SW480 (cell line): ENCODE data around the gene SYN1.

ENCODE experiments used
- DNase-seq: peaks from one replicate; pipeline ENCODE4 v3.0.0-alpha.2; 2016; ENCODE audit warnings: low spot score

The SYN1 gene

DNA sequence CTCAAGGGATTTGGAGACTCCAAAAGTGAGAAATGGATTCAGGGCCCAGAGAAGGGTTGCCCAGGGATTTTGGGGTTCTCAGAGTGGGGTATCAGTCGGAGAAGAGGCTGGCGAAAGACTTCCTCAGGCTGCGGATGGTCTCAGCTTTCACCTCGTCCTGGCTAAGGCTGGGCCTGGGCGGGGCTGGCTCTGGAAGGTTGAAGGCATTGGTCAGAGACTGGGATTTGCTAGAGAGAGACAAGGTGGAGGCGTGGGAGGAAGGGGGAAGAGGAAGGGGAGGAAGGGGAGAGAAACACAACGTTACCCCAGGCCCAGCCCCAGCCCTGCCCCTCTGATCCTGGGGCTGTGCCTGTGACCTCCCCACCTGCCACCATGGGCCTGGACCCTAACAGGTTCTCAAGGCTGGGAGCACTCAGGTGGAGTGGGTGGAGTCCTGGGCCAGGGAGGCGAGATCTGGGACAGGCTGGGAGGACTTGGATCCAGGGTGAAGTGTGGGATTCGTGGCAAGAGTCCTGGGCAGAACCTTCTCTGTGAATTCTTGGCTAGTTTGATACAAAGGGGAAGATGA lies 46.8 kb downstream of the SYN1 start:
- no peak for DNase-seq

DNA sequence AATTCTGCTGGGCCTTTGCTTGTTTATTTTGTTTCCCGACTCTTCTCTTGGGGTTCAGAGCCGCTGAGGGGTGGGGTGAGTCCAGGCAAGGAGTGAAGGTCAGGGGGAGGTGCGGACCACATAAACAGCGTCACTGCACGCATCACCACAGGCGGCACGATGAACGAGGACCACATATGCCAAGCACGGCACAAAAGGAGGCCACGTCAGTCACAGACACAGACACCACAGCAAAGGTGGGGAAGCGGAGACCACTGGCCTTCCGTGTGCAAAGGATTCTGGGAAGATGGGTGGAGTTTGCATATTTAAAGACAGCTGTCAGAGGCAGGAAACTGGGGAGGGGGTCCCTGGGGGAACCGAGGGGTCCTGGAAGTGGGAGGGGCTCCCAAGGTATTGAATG lies 47.8 kb downstream of the SYN1 start:
- DNase-seq: no peak

DNA sequence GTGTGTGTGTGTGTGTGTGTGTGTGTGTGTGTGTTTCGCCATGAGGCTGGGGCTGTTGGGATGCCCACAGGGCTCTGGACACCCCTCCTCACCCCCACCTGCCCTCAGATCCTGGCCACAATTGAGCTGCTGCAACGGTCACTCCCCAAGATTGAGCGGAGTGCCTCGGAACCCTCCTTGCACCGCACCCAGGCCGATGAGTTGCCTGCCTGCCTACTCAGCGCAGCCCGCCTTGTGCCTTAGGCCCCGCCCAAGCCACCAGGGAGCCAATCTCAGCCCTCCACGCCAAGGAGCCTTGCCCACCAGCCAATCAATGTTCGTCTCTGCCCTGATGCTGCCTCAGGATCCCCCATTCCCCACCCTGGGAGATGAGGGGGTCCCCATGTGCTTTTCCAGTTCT lies 48.4 kb downstream of the SYN1 start:
- DNase-seq: no peak

DNA sequence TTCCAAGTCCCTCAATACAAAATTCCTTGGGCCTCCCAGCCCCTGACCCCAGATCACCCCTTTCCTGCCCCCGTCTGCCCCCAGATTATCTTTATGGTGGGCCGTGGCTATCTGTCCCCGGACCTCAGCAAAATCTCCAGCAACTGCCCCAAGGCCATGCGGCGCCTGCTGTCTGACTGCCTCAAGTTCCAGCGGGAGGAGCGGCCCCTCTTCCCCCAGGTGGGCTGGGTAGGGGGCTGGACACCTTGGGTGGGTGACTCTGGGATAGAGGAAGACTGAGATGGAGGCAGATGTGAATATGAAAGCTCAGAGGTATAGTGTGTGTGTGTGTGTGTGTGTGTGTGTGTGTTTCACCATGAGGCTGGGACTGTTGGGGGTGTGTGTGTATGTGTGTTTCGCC lies 48.9 kb downstream of the SYN1 start:
- no peak for DNase-seq

- DNase-seq: peak; percentile 13
Observed at GRCh38 chrX:47568656-47569295, 50.9 kb downstream of the SYN1 start.

DNA sequence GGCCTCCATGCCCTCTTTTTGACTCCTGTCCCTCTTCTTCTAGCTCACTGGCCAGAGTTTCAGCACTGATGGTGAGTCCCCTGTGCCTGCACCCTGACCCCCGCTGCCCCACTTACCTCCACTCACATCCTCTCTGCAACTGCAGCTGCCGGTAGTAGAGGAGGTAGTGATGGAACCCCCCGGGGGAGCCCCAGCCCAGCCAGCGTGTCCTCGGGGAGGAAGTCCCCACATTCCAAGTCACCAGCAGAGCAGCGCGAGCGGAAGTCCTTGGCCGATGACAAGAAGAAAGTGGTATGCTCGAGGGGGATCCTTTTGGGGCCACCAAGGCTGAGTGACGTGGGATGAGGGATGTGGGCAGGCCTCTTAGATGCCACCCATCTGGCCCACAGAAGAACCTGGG lies 52.8 kb downstream of the SYN1 start:
- no peak for DNase-seq

DNA sequence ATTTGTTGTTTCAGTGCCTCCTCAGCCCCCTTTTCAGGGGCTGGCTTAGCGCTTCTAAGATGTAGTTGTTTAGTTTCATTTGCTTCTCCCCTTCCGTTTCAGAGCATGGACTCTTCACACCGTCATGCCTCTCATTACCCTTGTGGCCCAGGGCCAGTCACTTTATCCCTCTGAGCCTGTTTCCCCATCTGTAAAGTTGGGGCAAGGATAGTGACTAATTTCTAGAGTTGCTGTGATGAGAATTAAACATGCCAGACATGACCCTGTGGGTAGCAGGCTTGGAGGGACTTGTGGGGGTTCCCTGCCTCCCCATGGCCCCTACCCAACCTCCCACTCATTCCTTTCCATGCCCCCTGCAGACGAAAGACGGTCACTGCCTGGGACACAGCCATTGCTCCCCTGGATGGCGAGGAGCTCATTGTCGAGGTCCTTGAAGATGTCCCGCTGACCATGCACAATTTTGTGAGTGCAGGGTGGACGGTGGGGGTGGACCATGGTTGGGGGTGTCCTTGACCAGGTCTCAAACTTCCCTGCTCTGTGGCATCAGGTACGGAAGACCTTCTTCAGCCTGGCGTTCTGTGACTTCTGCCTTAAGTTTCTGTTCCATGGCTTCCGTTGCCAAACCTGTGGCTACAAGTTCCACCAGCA lies 55.1 kb downstream of the SYN1 start:
- no peak for DNase-seq

GRCh38 chrX:47563801-47564315 lies 55.8 kb downstream of the SYN1 start:
- DNase-seq: no peak

DNA sequence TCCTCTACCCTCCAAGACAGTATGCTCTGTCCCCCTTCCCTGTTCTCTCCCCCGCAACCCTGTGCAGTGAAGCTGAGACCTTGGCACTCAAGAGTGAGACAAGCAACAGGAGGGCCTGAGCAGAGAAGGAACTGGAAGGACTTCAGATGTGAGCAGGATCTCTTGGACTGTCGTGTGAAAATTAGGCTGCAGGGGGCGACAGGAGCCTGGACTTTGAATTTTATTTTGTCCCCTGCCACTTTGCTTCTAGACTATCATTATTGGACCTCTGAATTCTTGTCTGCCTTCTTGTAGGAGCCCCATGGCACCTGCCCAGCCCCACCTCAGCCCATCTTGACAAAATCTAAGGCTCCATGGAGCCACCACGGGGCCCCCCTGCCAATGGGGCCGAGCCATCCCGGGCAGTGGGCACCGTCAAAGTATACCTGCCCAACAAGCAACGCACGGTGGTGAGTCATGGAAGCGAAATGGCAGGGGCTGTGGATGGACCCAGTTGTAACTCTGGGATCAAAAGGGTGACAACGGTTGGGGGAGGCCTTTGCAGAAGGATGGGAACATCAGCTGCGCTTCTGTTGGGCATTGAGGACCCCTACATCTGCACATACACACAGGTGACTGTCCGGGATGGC lies 56.9 kb downstream of the SYN1 start:
- DNase-seq: peak; percentile 14

GRCh38 chrX:47561659-47562151 lies 58.0 kb downstream of the SYN1 start:
- DNase-seq: no peak

DNA sequence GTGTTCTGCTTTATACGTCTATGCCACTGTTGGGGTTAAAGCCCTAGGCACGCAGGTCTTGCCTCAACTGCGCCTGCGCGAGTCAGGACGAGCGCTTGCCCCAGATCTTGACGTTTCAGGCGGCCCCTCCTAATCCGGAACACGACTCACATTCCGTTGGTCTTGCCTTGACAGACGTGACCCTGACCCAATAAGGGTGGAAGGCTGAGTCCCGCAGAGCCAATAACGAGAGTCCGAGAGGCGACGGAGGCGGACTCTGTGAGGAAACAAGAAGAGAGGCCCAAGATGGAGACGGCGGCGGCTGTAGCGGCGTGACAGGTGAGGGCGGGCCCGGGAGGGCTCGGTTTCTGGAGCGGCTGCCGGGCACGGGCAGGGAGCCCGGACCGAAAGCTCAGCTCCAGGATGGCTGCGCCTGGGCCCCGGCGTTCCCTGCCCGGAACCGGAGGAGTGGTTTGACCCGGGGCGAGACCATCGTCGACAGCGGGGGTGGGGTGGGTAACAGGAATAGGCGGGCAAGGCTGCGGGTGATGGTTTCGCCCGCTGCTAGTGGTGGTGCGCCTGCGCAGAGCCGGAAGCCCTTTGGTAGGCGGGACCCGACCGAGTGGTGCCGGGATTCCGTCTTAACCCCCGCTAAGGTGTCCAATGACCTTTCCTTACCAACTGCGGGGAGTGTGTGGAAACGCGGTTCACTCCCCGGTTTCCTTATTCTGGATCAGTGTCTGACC lies 58.6 kb downstream of the SYN1 start, which contains the start of gene ARAF:
Gene ARAF (plus strand): TSS at position 272 of the 725 bp plus-strand sequence. CDS start 1,763 bp downstream, outside the sequence.
- peak; percentile 97 for DNase-seq

DNA sequence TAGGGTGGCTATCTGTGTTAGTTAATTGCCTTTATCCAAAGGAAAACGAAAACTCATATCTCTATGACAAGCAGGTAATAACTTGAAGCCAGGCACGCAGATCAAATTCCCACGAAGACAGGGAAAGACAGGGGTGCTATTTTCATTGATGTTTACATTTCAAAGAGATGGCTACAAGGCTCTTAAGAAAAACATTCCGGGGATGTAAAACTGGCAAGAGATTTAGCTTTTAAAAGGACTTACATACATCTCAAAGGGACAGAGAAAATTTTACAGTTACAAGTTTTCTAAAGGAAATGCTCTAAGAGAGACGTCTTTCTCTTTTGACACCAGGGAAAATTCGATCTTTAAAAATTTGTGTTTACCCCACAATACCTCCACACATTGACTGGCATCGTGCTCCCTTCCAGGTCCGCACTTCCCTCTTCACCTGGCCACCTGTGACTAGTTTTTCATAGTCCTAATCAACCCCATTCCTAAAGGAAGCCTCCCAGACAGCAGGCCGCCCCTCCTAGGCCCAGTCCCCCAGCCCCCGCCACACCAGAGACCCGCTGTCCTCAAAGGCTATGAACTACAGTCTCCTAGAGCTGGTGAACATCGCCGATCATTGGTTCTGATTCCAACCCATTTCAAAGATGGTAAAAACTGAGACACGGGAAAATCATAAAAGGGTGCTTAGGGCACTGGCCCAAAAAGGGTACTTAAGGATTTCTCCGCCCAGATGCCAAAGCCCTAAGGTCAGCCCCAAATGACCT lies 59.3 kb downstream of the SYN1 start:
- DNase-seq: peak; percentile 6

GRCh38 chrX:47558436-47558835 lies 61.2 kb downstream of the SYN1 start:
- no peak for DNase-seq

GRCh38 chrX:47556045-47556623 lies 63.5 kb downstream of the SYN1 start:
- peak; percentile 95 for DNase-seq

DNA sequence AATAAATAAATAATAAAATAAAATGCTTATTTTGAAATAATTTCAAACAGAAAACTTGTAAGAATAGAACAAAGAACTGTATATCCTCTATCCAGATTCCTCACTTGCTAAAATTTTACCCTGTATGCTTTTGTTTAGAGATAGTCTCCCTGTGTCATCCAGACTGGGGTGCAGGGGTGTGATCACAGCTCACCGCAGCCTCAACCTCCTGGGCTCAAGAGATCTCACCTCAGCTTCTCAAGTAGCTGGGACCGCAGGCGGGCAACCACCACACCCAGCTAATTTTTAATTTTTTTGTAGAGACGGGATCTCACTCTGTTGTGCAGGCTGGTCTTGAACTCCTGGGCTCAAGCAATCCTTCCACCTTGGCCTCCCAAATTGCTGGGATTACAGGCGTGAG lies 76.2 kb downstream of the SYN1 start:
- DNase-seq: no peak

GRCh38 chrX:47540754-47541538 lies 78.7 kb downstream of the SYN1 start:
- peak; percentile 94 for DNase-seq

- DNase-seq: no peak
Observed at GRCh38 chrX:47539860-47540259, 79.8 kb downstream of the SYN1 start.

DNA sequence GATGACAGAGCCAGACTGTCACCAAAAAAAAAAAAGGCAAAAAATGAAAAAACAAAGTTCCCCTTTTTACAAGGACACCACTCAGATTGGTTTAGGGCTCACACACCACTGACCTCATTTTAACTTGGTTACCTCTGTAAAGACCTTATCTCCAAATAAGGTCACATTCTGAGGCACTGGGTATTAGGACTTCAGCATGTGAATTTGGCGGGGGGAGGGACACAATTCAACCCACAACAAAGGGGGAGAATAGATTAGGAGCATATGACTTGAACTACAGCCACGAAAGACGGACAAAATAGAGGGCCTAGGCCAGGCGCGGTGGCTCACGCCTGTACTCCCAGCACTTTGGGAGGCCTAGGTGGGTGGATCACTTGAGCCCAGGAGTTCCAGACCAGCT lies 89.6 kb downstream of the SYN1 start:
- DNase-seq: no peak

DNA sequence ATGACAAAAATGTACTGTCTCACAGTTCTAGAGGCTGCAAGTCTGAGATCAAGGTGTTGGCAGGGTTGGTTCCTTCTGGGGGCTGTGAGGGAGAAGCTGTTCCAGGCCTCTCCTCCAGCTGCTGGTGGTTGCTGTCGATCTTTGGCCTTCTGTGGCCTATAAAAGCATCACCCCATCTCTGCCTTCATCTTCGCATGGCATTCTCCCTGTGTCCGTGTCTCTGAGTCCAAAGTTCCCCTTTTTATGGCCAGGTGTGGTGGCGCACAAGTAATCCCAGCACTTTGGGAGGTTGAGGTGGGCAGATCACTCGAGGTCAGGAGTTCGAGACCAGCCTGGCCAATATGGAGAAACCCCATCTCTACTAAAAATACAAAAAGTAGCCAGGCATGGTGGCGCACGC lies 90.1 kb downstream of the SYN1 start:
- no peak for DNase-seq

DNA sequence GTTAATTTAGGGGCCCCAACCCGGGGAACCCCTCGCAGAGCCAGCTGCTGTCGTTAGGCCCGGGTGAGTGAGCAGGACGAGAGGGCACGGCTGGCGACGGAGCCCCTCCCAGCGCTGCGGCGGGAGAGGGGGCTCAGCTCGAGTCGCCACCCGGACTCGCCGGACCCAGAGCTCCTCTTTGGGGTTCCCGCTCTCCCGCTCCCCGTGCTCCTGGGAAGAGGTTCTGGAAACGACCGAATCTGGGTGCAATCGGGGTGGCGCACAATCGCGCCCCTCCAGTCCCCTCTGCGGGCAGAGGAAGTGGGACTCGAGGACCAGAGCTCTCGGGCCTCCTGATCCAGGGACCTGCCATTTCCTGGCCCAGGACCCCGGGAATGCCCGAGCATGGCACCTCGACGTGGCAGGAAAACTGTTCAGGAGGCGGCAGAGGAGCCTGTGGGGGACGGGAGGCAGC lies 95.9 kb downstream of the SYN1 start:
- no peak for DNase-seq
